WTC11 (cell line): ENCODE measurements around the gene NEDD4. TPM values are rescaled to one million over a fixed set of nuclear protein-coding genes. Genes with fewer than 3 reads are reported as not detected.
A peak's percentile ranks its signal among the peaks of the same experiment; 100 is the strongest.

Experiments
- ATAC-seq: fragments of 200-7000 bp; cut with Tn5 transposase; 2 replicates; pipeline ENCODE4 v1.10.0; 2021; ENCODE audit warnings: mild to moderate bottlenecking, moderate library complexity
- CTCF ChIA-PET: fragments of 300-600 bp; sonication (Branson Sonifier 250); formaldehyde crosslinking; loops from one replicate; lab custom pipeline; 2021; ENCODE audit warnings: antibody characterized with exemption; lab: Charles Lee
- POLR2A ChIA-PET: fragments of 350-600 bp; sonication (Branson Sonifier 250); formaldehyde crosslinking; loops from one replicate; lab custom pipeline; 2021; ENCODE audit warnings: antibody characterized with exemption; lab: Charles Lee
- DNase-seq: peaks from one replicate; pipeline ENCODE4 v3.0.0; 2021; ENCODE audit warnings: low spot score
- H3K27ac Mint-ChIP-seq: 2 replicates; pipeline ENCODE4 v1.8.0; 2021; ENCODE audit warnings: mixed read lengths
- H3K27me3 Mint-ChIP-seq: 2 replicates; pipeline ENCODE4 v1.8.0; 2021; ENCODE audit warnings: low read depth, mild to moderate bottlenecking, moderate library complexity, mixed read lengths
- H3K36me3 Mint-ChIP-seq: 2 replicates; pipeline ENCODE4 v1.8.0; 2021; ENCODE audit warnings: mixed read lengths
- H3K4me1 Mint-ChIP-seq: 2 replicates; pipeline ENCODE4 v1.8.0; 2022; ENCODE audit warnings: mixed read lengths
- H3K4me3 Mint-ChIP-seq: 2 replicates; pipeline ENCODE4 v1.8.0; 2021; ENCODE audit warnings: mild to moderate bottlenecking, moderate library complexity, mixed read lengths
- H3K9me3 Mint-ChIP-seq: 2 replicates; pipeline ENCODE4 v1.8.0; 2021; ENCODE audit warnings: mixed read lengths
- ATF1 ChIP-seq: sonication (generic); formaldehyde crosslinking; IDR thresholded peaks from 2 replicates; pipeline ENCODE4 v1.8.1; 2023; ENCODE audit warnings: mild to moderate bottlenecking, moderate library complexity, missing genetic modification reagents
- E2F4 ChIP-seq: sonication (generic); formaldehyde crosslinking; IDR thresholded peaks from 2 replicates; pipeline ENCODE4 v1.8.1; 2022; ENCODE audit warnings: low read depth, mild to moderate bottlenecking, moderate library complexity, missing genetic modification reagents, borderline replicate concordance
- ELF4 ChIP-seq: sonication (generic); formaldehyde crosslinking; IDR thresholded peaks from 2 replicates; pipeline ENCODE4 v1.8.1; 2022; ENCODE audit warnings: low read depth, mild to moderate bottlenecking, moderate library complexity, missing genetic modification reagents
- EMX1 ChIP-seq: fragments of 250-450 bp; sonication (Bioruptor Pico); IDR thresholded peaks from 2 replicates; pipeline ENCODE4 v1.8.0; 2021; ENCODE audit warnings: mild to moderate bottlenecking
- FOXK1 ChIP-seq: sonication (generic); formaldehyde crosslinking; IDR thresholded peaks from 2 replicates; pipeline ENCODE4 v1.8.0; 2022; ENCODE audit warnings: mild to moderate bottlenecking, moderate library complexity, missing genetic modification reagents
- FOXP1 ChIP-seq: sonication (generic); formaldehyde crosslinking; IDR thresholded peaks from 2 replicates; pipeline ENCODE4 v1.8.0; 2022; ENCODE audit warnings: missing genetic modification reagents, mild to moderate bottlenecking, moderate library complexity, borderline replicate concordance
- FOXP4 ChIP-seq: sonication (generic); formaldehyde crosslinking; IDR thresholded peaks from 2 replicates; pipeline ENCODE4 v1.8.0; 2022; ENCODE audit warnings: mild to moderate bottlenecking, missing genetic modification reagents
- HMGA2 ChIP-seq: fragments of 250-450 bp; sonication (Bioruptor Pico); IDR thresholded peaks from 2 replicates; pipeline ENCODE4 v1.4.0; 2021; ENCODE audit warnings: mild to moderate bottlenecking, moderate library complexity
- MLX ChIP-seq: sonication (generic); formaldehyde crosslinking; IDR thresholded peaks from 2 replicates; pipeline ENCODE4 v1.8.1; 2023; ENCODE audit warnings: mild to moderate bottlenecking, missing genetic modification reagents, moderate library complexity
- MYBL2 ChIP-seq: sonication (generic); formaldehyde crosslinking; IDR thresholded peaks from 2 replicates; pipeline ENCODE4 v1.8.1; 2023; ENCODE audit warnings: mild to moderate bottlenecking, moderate library complexity, missing genetic modification reagents
- PRRX2 ChIP-seq: fragments of 250-450 bp; sonication (Bioruptor Pico); IDR thresholded peaks from 2 replicates; pipeline ENCODE4 v1.8.0; 2021; ENCODE audit warnings: mild to moderate bottlenecking
- TCF7 ChIP-seq: sonication (generic); formaldehyde crosslinking; IDR thresholded peaks from 2 replicates; pipeline ENCODE4 v1.8.0; 2022; ENCODE audit warnings: mild to moderate bottlenecking, low read depth, missing genetic modification reagents, moderate library complexity
- ZNF532 ChIP-seq: fragments of 250-450 bp; sonication (Bioruptor Pico); IDR thresholded peaks from 2 replicates; pipeline ENCODE4 v1.9.0; 2021; ENCODE audit warnings: mild to moderate bottlenecking, borderline replicate concordance
- total RNA-seq: library from RNA; stranded (reverse); gene quantifications from 3 replicates; pipeline ENCODE4 v1.2.3, GENCODE V29; 2021
- TF ChIP-seq, protein P1 (sequence below): sonication (generic); formaldehyde crosslinking; IDR thresholded peaks from 2 replicates; pipeline ENCODE4 v1.8.0; 2023; ENCODE audit warnings: mild to moderate bottlenecking, missing genetic modification reagents
- TF ChIP-seq, protein P2 (sequence below): sonication (generic); formaldehyde crosslinking; conservative IDR thresholded peaks from 2 replicates; pipeline ENCODE4 v1.8.1; 2023; ENCODE audit warnings: mild to moderate bottlenecking, low read depth, missing genetic modification reagents, moderate library complexity

Gene NEDD4
- total RNA-seq, 1 experiment from 2014 or later, result 4.5 TPM

GRCh38 chr15:55993804-55994560 lies 570 bp upstream of the NEDD4 start (continued):
- TF ChIP-seq PRRX2 (CRISPR knock-in tag) (no peak), MLX (CRISPR knock-in tag) (no peak), EMX1 (CRISPR knock-in tag) (no peak)
- TF ChIP-seq, protein P1, sequence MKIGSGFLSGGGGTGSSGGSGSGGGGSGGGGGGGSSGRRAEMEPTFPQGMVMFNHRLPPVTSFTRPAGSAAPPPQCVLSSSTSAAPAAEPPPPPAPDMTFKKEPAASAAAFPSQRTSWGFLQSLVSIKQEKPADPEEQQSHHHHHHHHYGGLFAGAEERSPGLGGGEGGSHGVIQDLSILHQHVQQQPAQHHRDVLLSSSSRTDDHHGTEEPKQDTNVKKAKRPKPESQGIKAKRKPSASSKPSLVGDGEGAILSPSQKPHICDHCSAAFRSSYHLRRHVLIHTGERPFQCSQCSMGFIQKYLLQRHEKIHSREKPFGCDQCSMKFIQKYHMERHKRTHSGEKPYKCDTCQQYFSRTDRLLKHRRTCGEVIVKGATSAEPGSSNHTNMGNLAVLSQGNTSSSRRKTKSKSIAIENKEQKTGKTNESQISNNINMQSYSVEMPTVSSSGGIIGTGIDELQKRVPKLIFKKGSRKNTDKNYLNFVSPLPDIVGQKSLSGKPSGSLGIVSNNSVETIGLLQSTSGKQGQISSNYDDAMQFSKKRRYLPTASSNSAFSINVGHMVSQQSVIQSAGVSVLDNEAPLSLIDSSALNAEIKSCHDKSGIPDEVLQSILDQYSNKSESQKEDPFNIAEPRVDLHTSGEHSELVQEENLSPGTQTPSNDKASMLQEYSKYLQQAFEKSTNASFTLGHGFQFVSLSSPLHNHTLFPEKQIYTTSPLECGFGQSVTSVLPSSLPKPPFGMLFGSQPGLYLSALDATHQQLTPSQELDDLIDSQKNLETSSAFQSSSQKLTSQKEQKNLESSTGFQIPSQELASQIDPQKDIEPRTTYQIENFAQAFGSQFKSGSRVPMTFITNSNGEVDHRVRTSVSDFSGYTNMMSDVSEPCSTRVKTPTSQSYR (CRISPR knock-in tag), result no peak

DNA sequence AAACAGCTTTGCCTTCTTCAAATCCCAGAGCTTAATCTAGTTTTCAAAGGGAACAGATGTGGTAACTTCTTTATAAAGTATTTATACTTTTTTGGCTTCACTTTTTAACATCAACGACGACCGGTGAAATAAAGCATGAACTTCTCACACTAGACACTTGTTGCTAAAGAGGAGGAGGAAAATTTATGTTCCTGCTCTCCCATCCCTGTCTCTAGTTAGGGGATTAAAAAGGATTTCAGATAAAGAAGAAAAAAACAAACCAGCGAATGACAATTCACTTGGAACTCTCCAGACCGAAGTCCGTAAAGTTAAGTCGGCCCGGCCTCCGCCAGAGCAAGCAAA lies 672 bp downstream of the NEDD4 start:
- POLR2A ChIA-PET, result no interaction called here
- Mint-ChIP-seq H3K27me3 (peaks cover 45% of the 10 kb centered on the region), H3K27ac (no peak overlapping the region), H3K4me3 (peak overlapping the region; percentile 79), H3K36me3 (no peaks in the 10 kb centered on the region), H3K9me3 (no peaks in the 10 kb centered on the region), H3K4me1 (peaks cover 16% of the 10 kb centered on the region)
- CTCF ChIA-PET, result interaction anchor here (1.2 to 1.9 kb wide), 3 partner anchors 14 to 252 kb away, joined by 3 to 9 read pairs (median 4); no protein-coding TSS in a partner anchor
- TF ChIP-seq, protein P2, sequence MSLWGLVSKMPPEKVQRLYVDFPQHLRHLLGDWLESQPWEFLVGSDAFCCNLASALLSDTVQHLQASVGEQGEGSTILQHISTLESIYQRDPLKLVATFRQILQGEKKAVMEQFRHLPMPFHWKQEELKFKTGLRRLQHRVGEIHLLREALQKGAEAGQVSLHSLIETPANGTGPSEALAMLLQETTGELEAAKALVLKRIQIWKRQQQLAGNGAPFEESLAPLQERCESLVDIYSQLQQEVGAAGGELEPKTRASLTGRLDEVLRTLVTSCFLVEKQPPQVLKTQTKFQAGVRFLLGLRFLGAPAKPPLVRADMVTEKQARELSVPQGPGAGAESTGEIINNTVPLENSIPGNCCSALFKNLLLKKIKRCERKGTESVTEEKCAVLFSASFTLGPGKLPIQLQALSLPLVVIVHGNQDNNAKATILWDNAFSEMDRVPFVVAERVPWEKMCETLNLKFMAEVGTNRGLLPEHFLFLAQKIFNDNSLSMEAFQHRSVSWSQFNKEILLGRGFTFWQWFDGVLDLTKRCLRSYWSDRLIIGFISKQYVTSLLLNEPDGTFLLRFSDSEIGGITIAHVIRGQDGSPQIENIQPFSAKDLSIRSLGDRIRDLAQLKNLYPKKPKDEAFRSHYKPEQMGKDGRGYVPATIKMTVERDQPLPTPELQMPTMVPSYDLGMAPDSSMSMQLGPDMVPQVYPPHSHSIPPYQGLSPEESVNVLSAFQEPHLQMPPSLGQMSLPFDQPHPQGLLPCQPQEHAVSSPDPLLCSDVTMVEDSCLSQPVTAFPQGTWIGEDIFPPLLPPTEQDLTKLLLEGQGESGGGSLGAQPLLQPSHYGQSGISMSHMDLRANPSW (CRISPR knock-in tag), result no peak
- TF ChIP-seq FOXP4 (no peak), FOXK1 (CRISPR knock-in tag) (no peak)
- ATAC-seq (no peak), DNase-seq (no peak)

- Mint-ChIP-seq H3K4me3 (peak overlapping the region; percentile 79), H3K9me3 (no peaks in the 10 kb centered on the region), H3K36me3 (no peaks in the 10 kb centered on the region), H3K4me1 (peaks cover 16% of the 10 kb centered on the region), H3K27me3 (peaks cover 45% of the 10 kb centered on the region), H3K27ac (no peak overlapping the region)
- DNase-seq, result no peak
- ChIA-PET POLR2A (no interaction called here), CTCF (interaction anchor here (1.2 kb wide), 1 partner anchor 252 kb away, joined by 3 read pairs; no protein-coding TSS in a partner anchor)
- ATAC-seq, result no peak
- TF ChIP-seq EMX1 (CRISPR knock-in tag), result no peak
- no peak for TF ChIP-seq ATF1
- no peak for TF ChIP-seq ZNF532 (CRISPR knock-in tag)
- no peak for TF ChIP-seq ELF4 (CRISPR knock-in tag)
- TF ChIP-seq E2F4, result no peak
- no peak for TF ChIP-seq TCF7 (CRISPR knock-in tag)
- TF ChIP-seq HMGA2 (CRISPR knock-in tag), result no peak
- no peak for TF ChIP-seq MYBL2 (CRISPR knock-in tag)
- no peak for TF ChIP-seq FOXP1 (CRISPR knock-in tag)
These were observed 1.3 kb downstream of the NEDD4 start for GRCh38 chr15:55991802-55992768.
